NCI-H2081 treated with DMSO at 0.1 percent for 48 hours (cell line): ENCODE data around the gene CEP55.

ENCODE experiments used
- DNase-seq: peaks from one replicate; lab custom pipeline; 2025; lab: John Stamatoyannopoulos, UW

Gene CEP55

GRCh38 chr10:93566435-93567276 lies 70.2 kb downstream of the CEP55 start, which contains the start of gene FFAR4:
FFAR4 (plus strand) TSS chr10:93566665; CDS start chr10:93566721, 56 bp downstream.
- DNase-seq, result no peak

GRCh38 chr10:93567277-93568104 lies 71.1 kb downstream of the CEP55 start:
- no peak for DNase-seq

- no peak for DNase-seq
These were observed 71.6 kb downstream of the CEP55 start for GRCh38 chr10:93568105-93568390.

GRCh38 chr10:93570383-93570782 lies 74.0 kb downstream of the CEP55 start:
- DNase-seq, result no peak

GRCh38 chr10:93572606-93573005 lies 76.2 kb downstream of the CEP55 start:
- DNase-seq, result no peak

GRCh38 chr10:93573051-93573909 lies 76.9 kb downstream of the CEP55 start:
- DNase-seq, result no peak

GRCh38 chr10:93573924-93574323 lies 77.5 kb downstream of the CEP55 start:
- no peak for DNase-seq

GRCh38 chr10:93576888-93577287 lies 80.5 kb downstream of the CEP55 start:
- DNase-seq, result no peak

GRCh38 chr10:93577565-93577964 lies 81.2 kb downstream of the CEP55 start:
- DNase-seq, result no peak
